Skeletal muscle tissue (tissue), 4 donors: ENCODE data around the gene GYS1. TPM values are rescaled to one million over a fixed set of nuclear protein-coding genes. Genes with fewer than 3 reads are reported as not detected.

ENCODE experiments used
- H3K27ac ChIP-seq: one replicate; pipeline ENCODE4 v1.7.0; 2013; ENCODE audit warnings: mild to moderate bottlenecking, low read depth, low read length, inconsistent platforms
- H3K27me3 ChIP-seq, 3 donors: one replicate each; pipeline ENCODE4 v1.7.0; 2013; ENCODE audit warnings: low read length in 3 of 3; ENCODE audit not compliant: control insufficient read depth in 3 of 3, insufficient read depth in 3 of 3
- H3K36me3 ChIP-seq, 3 donors: one replicate each; pipeline ENCODE4 v1.7.0; 2013; ENCODE audit warnings: low read length in 3 of 3; ENCODE audit not compliant: control insufficient read depth in 3 of 3, insufficient read depth in 3 of 3
- H3K4me1 ChIP-seq, 3 donors: one replicate each; pipeline ENCODE4 v1.7.0; 2013; ENCODE audit warnings: low read length in 3 of 3, mild to moderate bottlenecking in 3 of 3; ENCODE audit not compliant: control insufficient read depth in 3 of 3, insufficient read depth in 3 of 3
- H3K4me3 ChIP-seq, 3 donors: one replicate each; pipeline ENCODE4 v1.7.0; 2013; ENCODE audit warnings: low read length in 3 of 3
- H3K9ac ChIP-seq, 3 donors: one replicate each; pipeline ENCODE4 v1.7.0; 2013; ENCODE audit warnings: low read length in 3 of 3, mild to moderate bottlenecking in 3 of 3, moderate library complexity in 2 of 3, low read depth in 1 of 3
- H3K9me3 ChIP-seq, 3 donors: one replicate each; pipeline ENCODE4 v1.7.0; 2013; ENCODE audit warnings: low read length in 3 of 3; ENCODE audit not compliant: control insufficient read depth in 3 of 3
- total RNA-seq: library from RNA; depleted of rRNA; stranded (reverse); fragments of >200 nt; gene quantifications from one replicate; pipeline ENCODE4 v1.2.3, GENCODE V29; 2014
- donor health status: Osteomylitis.

Gene GYS1
- total RNA-seq, 1 donor from 2014 or later, result 42.8 TPM

GRCh38 chr19:48989701-48990291 lies 3.3 kb downstream of the GYS1 start:
- Histone ChIP-seq H3K27ac (peak overlapping the region; percentile 98), H3K4me1 (peaks cover 60 to 81% (median 75%) of the 10 kb centered on the region in 3 donors), H3K36me3 (peaks cover 31 to 47% (median 37%) of the 10 kb centered on the region in 3 donors), H3K9me3 (no peaks in the 10 kb centered on the region), H3K9ac (peak overlapping the region; percentile 99 to 100 (median 100)), H3K4me3 (peak overlapping the region; percentile 66 to 99 (median 98)), H3K27me3 (no peaks in the 10 kb centered on the region)

- Histone ChIP-seq H3K4me3 (no peak overlapping the region), H3K27ac (peak overlapping the region; percentile 98), H3K9ac (peak overlapping the region in 1 of 3 donors; percentile 87), H3K36me3 (peaks cover 35 to 49% (median 41%) of the 10 kb centered on the region in 3 donors), H3K9me3 (no peaks in the 10 kb centered on the region), H3K4me1 (peaks cover 52 to 74% (median 66%) of the 10 kb centered on the region in 3 donors), H3K27me3 (no peaks in the 10 kb centered on the region)
Measured at GRCh38 chr19:48988860-48989259, 4.2 kb downstream of the GYS1 start.

DNA sequence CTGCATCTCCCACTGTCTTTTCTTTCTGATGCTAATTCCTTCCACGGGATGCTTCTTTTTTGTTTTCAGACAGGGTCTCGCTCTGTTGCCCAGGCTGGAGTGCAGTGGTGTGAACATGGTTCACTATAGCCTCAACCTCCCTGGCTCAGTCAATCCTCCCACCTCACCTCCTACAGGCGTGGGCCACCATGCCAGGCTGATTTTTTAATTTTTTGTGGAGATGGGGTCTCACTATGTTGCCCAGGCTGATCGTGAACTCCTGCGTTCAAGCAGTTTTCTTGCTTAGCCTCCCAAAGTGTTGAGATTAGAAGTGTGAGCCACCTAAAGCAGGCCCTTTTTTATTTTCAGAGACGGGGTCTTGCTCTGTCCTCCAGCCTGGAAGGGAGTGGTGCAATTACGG lies 4.8 kb downstream of the GYS1 start:
- H3K27me3 ChIP-seq, result no peaks in the 10 kb centered on the region
- H3K4me3 ChIP-seq, result no peak overlapping the region
- H3K36me3 ChIP-seq, result peaks cover 40 to 49% (median 46%) of the 10 kb centered on the region in 3 donors
- no peaks in the 10 kb centered on the region for H3K9me3 ChIP-seq
- H3K9ac ChIP-seq, result peak overlapping the region in 1 of 3 donors; percentile 87
- H3K27ac ChIP-seq, result peak overlapping the region; percentile 98
- peaks cover 52 to 74% (median 65%) of the 10 kb centered on the region in 3 donors for H3K4me1 ChIP-seq

- Histone ChIP-seq H3K4me1 (peaks cover 52 to 72% (median 66%) of the 10 kb centered on the region in 3 donors), H3K36me3 (peaks cover 49 to 51% (median 50%) of the 10 kb centered on the region in 3 donors), H3K9me3 (no peaks in the 10 kb centered on the region), H3K27me3 (no peaks in the 10 kb centered on the region), H3K27ac (peak overlapping the region; percentile 98), H3K9ac (peak overlapping the region in 1 of 3 donors; percentile 45), H3K4me3 (peak overlapping the region in 1 of 3 donors; percentile 29)
Measured at GRCh38 chr19:48987323-48987722, 5.8 kb downstream of the GYS1 start.

- Histone ChIP-seq H3K36me3 (peaks cover 49 to 60% (median 55%) of the 10 kb centered on the region in 3 donors), H3K27ac (peak overlapping the region; percentile 98), H3K9ac (peak overlapping the region in 1 of 3 donors; percentile 50)
Measured at GRCh38 chr19:48986211-48986610, 6.9 kb downstream of the GYS1 start.

GRCh38 chr19:48985711-48986110 lies 7.4 kb downstream of the GYS1 start:
- H3K36me3 ChIP-seq, result peaks cover 45 to 60% (median 52%) of the 10 kb centered on the region in 3 donors

More at GRCh38 chr19:48986211-48986610, 6.9 kb downstream of the GYS1 start:
- Histone ChIP-seq H3K27me3 (no peaks in the 10 kb centered on the region), H3K4me1 (peaks cover 41 to 72% (median 60%) of the 10 kb centered on the region in 3 donors), H3K9me3 (no peaks in the 10 kb centered on the region), H3K4me3 (no peak overlapping the region)

GRCh38 chr19:48982280-48982679 lies 10.8 kb downstream of the GYS1 start:
- H3K27me3 ChIP-seq, result no peaks in the 10 kb centered on the region
- peak overlapping the region; percentile 67 for H3K27ac ChIP-seq
- no peaks in the 10 kb centered on the region for H3K9me3 ChIP-seq
- H3K36me3 ChIP-seq, result peaks cover 45 to 55% (median 47%) of the 10 kb centered on the region in 3 donors
- no peak overlapping the region for H3K4me3 ChIP-seq
- H3K4me1 ChIP-seq, result peaks cover 20 to 47% (median 39%) of the 10 kb centered on the region in 3 donors
- no peak overlapping the region for H3K9ac ChIP-seq

More at GRCh38 chr19:48985711-48986110, 7.4 kb downstream of the GYS1 start:
- Histone ChIP-seq H3K27me3 (no peaks in the 10 kb centered on the region), H3K4me1 (peaks cover 36 to 67% (median 55%) of the 10 kb centered on the region in 3 donors), H3K9me3 (no peaks in the 10 kb centered on the region), H3K27ac (peak overlapping the region; percentile 98), H3K9ac (peak overlapping the region in 1 of 3 donors; percentile 50), H3K4me3 (no peak overlapping the region)

- H3K4me1 ChIP-seq, result peaks cover 9 to 26% (median 17%) of the 10 kb centered on the region in 3 donors
- H3K36me3 ChIP-seq, result peaks cover 32 to 42% (median 35%) of the 10 kb centered on the region in 3 donors
- no peak overlapping the region for H3K4me3 ChIP-seq
- no peaks in the 10 kb centered on the region for H3K9me3 ChIP-seq
- peak overlapping the region; percentile 94 for H3K27ac ChIP-seq
- H3K27me3 ChIP-seq, result no peaks in the 10 kb centered on the region
- H3K9ac ChIP-seq, result no peak overlapping the region
Measured at GRCh38 chr19:48977061-48977460, 16.0 kb downstream of the GYS1 start.

GRCh38 chr19:48975947-48976847 lies 16.9 kb downstream of the GYS1 start:
- peaks cover 24 to 37% (median 31%) of the 10 kb centered on the region in 3 donors for H3K36me3 ChIP-seq
- H3K27ac ChIP-seq, result peak overlapping the region; percentile 94
- no peak overlapping the region for H3K9ac ChIP-seq

More at GRCh38 chr19:48975947-48976847, 16.9 kb downstream of the GYS1 start:
- Histone ChIP-seq H3K9me3 (no peaks in the 10 kb centered on the region), H3K27me3 (no peaks in the 10 kb centered on the region), H3K4me1 (peaks cover 9 to 19% (median 16%) of the 10 kb centered on the region in 3 donors), H3K4me3 (no peak overlapping the region)
